HG03469 (cell line): ENCODE data around the gene PTPN2.
A peak's percentile ranks its signal among the peaks of the same experiment; 100 is the strongest.

Experiments
- ATAC-seq: cut with Tn5 transposase; IDR thresholded peaks from one replicate; pipeline ENCODE4 v1.9.1; 2021; ENCODE audit warnings: mild to moderate bottlenecking, moderate library complexity, moderate number of reproducible peaks; ENCODE audit not compliant: unreplicated experiment

PTPN2 gene

GRCh38 chr18:12860530-12860929 is 23.5 kb downstream of the PTPN2 start:
- no peak for ATAC-seq

GRCh38 chr18:12858991-12859390 is 25.0 kb downstream of the PTPN2 start:
- ATAC-seq, result no peak

DNA sequence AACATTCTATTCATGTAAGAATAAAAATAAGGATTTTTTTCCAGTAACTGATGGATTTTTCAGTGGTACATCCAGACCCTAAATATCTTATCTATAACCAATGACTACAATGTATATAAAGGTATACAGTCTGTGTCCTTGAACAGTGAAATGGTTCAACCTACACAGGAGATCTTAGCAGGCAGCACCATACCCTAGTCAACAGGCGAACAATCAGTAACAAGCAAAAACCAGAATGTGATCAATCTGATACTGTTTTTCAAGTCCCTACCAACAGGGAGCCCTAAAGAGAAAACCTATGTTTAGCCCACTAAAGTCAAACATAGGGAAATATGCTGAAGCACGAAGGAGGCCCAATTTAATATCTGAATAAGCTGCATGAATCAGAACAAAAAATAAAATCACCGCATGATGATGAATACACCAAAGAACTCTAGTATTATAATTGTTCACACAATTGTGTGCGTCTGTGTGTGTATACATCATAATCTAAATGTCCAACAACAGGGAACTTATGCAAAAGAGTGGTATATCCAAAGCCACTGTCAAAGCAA is 26.0 kb downstream of the PTPN2 start:
- no peak for ATAC-seq

DNA sequence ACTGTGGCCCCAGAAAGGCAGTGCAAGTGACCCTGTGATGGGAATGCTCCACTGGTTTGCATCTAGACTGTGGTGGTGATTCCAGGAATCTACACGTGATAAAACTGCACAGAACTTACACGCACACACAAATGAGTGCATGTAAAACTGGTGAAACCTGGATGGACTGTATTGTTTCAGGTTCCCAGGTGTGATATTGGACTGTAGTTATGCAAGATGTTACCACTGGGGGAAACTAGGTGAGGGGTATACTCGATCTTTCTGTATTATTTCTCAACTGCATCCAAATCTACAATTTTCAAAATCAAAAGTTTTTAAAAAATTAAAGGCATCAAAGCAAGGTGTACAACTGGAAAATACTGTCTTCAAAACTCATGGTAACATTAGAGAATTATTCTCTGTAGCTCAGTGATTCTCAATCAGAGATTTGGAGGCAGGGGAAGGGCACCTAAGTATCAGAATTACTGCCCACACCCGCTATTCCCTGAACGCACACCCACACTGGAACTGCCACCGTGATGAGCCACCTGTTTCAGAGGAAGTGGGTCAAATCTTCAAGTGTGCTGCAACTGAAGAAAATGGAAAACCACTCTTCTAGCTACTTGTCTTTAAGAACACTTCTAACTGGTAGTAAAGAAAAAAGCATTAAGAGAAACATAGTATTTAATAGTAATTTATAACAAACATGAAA is 26.7 kb downstream of the PTPN2 start:
- ATAC-seq, result no peak

GRCh38 chr18:12855916-12856315 is 28.1 kb downstream of the PTPN2 start:
- no peak for ATAC-seq

DNA sequence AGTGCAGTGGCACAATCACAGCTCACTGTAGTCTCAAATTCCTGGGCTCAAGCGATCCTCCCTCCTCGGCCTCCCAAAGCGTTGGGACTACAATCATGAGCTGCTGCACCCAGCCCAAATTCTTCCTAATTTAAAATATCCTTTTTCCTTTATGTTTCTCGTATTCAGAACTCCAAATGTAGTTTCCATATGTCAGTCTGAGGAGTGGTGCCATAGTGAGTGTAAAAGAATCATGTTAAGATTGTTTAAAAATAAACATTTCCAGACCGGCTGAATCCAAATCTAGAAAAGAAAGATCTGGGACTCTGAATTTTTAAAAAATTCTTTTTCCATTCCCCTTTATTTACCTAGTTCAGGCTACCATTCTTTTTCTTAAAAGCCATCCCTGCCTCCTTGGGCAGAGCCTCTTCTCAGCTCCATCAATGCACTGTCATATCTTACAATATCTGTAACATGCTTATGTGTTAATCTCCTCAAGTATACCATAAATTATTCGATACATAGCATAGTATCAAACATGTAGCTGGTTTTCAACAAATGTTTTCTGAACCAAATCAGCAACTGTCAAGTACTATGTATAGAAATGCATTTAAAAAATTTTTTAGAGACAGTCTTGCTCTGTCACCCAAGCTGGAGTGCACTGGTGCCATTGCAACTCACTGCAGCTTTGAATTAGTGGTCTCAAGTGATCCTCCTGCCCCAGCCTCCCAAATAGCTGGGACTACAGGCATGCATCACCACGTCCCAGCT is 31.3 kb downstream of the PTPN2 start:
- no peak for ATAC-seq

GRCh38 chr18:12851716-12852115 is 32.3 kb downstream of the PTPN2 start:
- no peak for ATAC-seq

- no peak for ATAC-seq
Observed at GRCh38 chr18:12849548-12849947, 34.5 kb downstream of the PTPN2 start.

DNA sequence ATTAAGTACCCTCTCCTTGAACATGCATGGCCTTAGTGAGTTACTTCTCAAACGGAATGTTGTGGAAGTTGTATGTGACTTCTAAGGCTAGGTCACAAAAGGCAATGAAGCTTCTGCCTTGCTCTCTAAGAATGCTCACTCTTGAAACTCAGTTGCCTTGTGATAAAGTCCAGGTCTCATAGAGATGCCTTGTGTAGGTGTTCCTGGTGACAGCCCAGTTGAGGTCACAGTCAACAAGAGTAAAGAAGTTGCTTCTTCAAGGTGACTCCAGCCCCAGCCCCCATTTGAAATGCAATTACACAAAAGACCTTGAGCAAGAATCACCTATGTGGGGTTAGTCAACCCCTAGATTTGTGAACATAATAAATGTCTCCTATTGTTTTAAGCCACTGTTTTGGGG is 35.6 kb downstream of the PTPN2 start:
- ATAC-seq, result no peak

GRCh38 chr18:12844391-12844790 is 39.6 kb downstream of the PTPN2 start:
- no peak for ATAC-seq

GRCh38 chr18:12843420-12844350 is 40.4 kb downstream of the PTPN2 start:
- ATAC-seq, result no peak

GRCh38 chr18:12842459-12843380 is 41.3 kb downstream of the PTPN2 start:
- no peak for ATAC-seq

DNA sequence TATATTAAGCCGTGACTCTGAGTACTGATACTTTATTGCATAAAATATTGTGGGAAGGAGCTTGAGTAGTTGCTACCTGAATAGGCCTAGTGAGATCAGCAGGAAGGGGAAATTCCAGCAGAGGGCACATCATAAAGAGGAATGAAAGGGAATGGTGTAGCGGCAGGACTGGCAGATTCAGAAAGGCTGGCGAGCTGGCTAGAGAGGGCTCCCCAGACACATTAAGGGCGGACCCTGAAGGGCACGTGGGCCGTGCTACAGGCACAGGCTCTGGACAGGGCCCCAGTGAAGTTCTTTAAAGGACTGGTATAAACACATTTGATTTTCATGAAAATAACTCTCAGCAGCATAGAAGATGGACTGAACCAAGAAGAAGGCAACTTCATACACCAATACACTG is 43.0 kb downstream of the PTPN2 start:
- no peak for ATAC-seq

DNA sequence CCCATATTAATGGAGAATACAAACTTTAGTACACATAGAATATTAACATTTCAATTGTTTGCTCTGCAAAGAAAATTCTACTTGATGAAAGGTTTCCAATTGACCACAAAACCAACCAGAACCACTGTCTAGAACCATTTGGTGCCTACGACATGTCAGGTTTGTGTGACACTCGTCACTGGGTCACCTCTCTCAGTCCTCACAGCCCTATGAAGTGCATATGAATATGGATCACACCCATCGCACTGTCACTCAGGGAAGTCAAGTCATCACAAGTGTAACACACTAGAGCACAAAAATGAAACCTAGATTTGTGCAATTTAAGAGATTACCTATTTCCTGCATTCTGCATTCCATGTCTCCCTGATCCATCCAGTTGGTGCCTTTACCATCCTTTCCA is 43.7 kb downstream of the PTPN2 start:
- ATAC-seq, result no peak

- ATAC-seq, result peak; percentile 75
Observed at GRCh38 chr18:12839526-12840196, 44.4 kb downstream of the PTPN2 start.

- ATAC-seq, result peak; percentile 23
Observed at GRCh38 chr18:12839057-12839525, 44.9 kb downstream of the PTPN2 start.

DNA sequence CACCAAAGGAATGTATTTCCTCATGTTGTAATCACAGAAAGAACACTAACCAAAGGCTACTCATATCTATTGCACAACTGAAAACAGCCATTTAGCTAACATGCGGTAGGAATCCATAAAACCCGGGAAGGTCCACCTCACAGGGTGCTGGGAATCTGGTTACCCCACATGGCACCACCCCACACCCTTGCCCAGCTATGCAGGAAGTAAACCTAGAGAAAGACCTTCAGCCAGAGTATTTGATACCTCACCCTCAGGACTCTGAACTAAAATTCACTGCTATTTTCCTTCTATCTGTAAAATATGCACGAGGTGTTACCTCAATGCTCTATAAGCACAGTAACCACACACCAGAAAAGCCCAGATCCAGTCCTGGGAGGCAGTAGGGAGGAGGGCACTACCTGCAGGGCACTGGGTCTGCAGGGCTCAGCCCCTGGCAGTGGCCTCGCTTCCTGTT is 45.8 kb downstream of the PTPN2 start:
- no peak for ATAC-seq

GRCh38 chr18:12837747-12838146 is 46.3 kb downstream of the PTPN2 start:
- no peak for ATAC-seq

GRCh38 chr18:12836551-12836950 is 47.5 kb downstream of the PTPN2 start:
- ATAC-seq, result no peak
